ENCODE data around the gene CD3D. TPM values are rescaled to one million over a fixed set of nuclear protein-coding genes. Genes with fewer than 3 reads are reported as not detected.

The CD3D gene
- total RNA-seq, 6 experiments from 2014 or later: 0.64 to 0.98 (median 0.89) TPM; not detected in 2

- no peaks in the 10 kb centered on the region for H3K36me3 ChIP-seq
- ATAC-seq: no peak
- H3K27ac ChIP-seq: no peak overlapping the region
- WGBS (ENCODE audit: insufficient coverage, low coverage, low lambda C conversion rate, missing lambda C conversion rate): 51% methylated on average over 7 of the region's 8 CpGs
- no peak for DNase-seq
- intact Hi-C loops (cut with DNase I): loop anchor here in 1 of 2 donors (10.0 kb wide), 1 partner anchor 53 kb away; the partner anchor contains the start of gene UBE4A
- TF ChIP-seq CTCF (IDR thresholded peaks at IDR 0.05) (no peak), POLR2A (IDR thresholded peaks at IDR 0.05) (no peak)
- H3K27me3 ChIP-seq: no peaks in the 10 kb centered on the region
- no peaks in the 10 kb centered on the region for H3K4me1 ChIP-seq
- H3K9me3 ChIP-seq: no peaks in the 10 kb centered on the region
- H3K4me3 ChIP-seq: no peak overlapping the region
Observed at GRCh38 chr11:118301600-118302195, 40.8 kb downstream of the CD3D start.

GRCh38 chr11:118295815-118296454 lies 46.6 kb downstream of the CD3D start:
- H3K4me1 ChIP-seq: peaks cover 0 to 7% (median 0%) of the 10 kb centered on the region in 4 donors
- no peak overlapping the region for H3K4me3 ChIP-seq
- H3K27ac ChIP-seq: no peak overlapping the region
- no peaks in the 10 kb centered on the region for H3K9me3 ChIP-seq
- DNase-seq (no peak), ATAC-seq (peak; percentile 67 to 83 (median 76))
- intact Hi-C loops (cut with DNase I): loop anchor here (5.0 to 10.0 kb wide), 2 partner anchors 56 to 151 kb away; no protein-coding TSS in a partner anchor
- TF ChIP-seq CTCF (IDR thresholded peaks at IDR 0.05) (peak; percentile 63 to 72 (median 68)), POLR2A (IDR thresholded peaks at IDR 0.05) (no peak)
- no peaks in the 10 kb centered on the region for H3K27me3 ChIP-seq
- H3K36me3 ChIP-seq: no peaks in the 10 kb centered on the region
- 27% methylated on average over 3 of the region's 3 CpGs for WGBS (ENCODE audit: insufficient coverage, low coverage, low lambda C conversion rate, missing lambda C conversion rate)

GRCh38 chr11:118295199-118295598 lies 47.3 kb downstream of the CD3D start:
- DNase-seq: no peak
- Histone ChIP-seq H3K4me1 (peaks cover 0 to 7% (median 0%) of the 10 kb centered on the region in 4 donors), H3K27me3 (no peaks in the 10 kb centered on the region), H3K9me3 (no peaks in the 10 kb centered on the region), H3K36me3 (no peaks in the 10 kb centered on the region), H3K4me3 (no peak overlapping the region), H3K27ac (no peak overlapping the region)
- intact Hi-C loops (cut with DNase I): loop anchor here (5.0 to 10.0 kb wide), 2 partner anchors 57 to 150 kb away; no protein-coding TSS in a partner anchor
- ATAC-seq: peak in 1 of 4 donors; percentile 6
- no peak for TF ChIP-seq CTCF (IDR thresholded peaks at IDR 0.05)
- TF ChIP-seq POLR2A (IDR thresholded peaks at IDR 0.05): no peak
- 71% methylated on average over 5 of the region's 5 CpGs for WGBS (ENCODE audit: insufficient coverage, low coverage, low lambda C conversion rate, missing lambda C conversion rate)

GRCh38 chr11:118294053-118294452 lies 48.5 kb downstream of the CD3D start:
- ATAC-seq: no peak
- DNase-seq: no peak
- H3K27me3 ChIP-seq: no peaks in the 10 kb centered on the region
- H3K4me1 ChIP-seq: peaks cover 0 to 7% (median 0%) of the 10 kb centered on the region in 4 donors
- H3K4me3 ChIP-seq: no peak overlapping the region
- WGBS (ENCODE audit: insufficient coverage, low coverage, low lambda C conversion rate, missing lambda C conversion rate): 88% methylated on average over 2 of the region's 2 CpGs
- TF ChIP-seq CTCF (IDR thresholded peaks at IDR 0.05) (no peak), POLR2A (IDR thresholded peaks at IDR 0.05) (no peak)
- no peaks in the 10 kb centered on the region for H3K9me3 ChIP-seq
- H3K36me3 ChIP-seq: no peaks in the 10 kb centered on the region
- no peak overlapping the region for H3K27ac ChIP-seq
- intact Hi-C loops (cut with DNase I): loop anchor here in 1 of 2 donors (5.0 to 10.0 kb wide), 2 partner anchors 97 to 149 kb away; no protein-coding TSS in a partner anchor
